ENCODE results near the gene GPR162.
"Not testable (repeated sequence)": the region's sequence is repeated elsewhere in the genome, so short reads cannot be mapped to it uniquely, and the experiment has no call there.

Gene GPR162

DNA sequence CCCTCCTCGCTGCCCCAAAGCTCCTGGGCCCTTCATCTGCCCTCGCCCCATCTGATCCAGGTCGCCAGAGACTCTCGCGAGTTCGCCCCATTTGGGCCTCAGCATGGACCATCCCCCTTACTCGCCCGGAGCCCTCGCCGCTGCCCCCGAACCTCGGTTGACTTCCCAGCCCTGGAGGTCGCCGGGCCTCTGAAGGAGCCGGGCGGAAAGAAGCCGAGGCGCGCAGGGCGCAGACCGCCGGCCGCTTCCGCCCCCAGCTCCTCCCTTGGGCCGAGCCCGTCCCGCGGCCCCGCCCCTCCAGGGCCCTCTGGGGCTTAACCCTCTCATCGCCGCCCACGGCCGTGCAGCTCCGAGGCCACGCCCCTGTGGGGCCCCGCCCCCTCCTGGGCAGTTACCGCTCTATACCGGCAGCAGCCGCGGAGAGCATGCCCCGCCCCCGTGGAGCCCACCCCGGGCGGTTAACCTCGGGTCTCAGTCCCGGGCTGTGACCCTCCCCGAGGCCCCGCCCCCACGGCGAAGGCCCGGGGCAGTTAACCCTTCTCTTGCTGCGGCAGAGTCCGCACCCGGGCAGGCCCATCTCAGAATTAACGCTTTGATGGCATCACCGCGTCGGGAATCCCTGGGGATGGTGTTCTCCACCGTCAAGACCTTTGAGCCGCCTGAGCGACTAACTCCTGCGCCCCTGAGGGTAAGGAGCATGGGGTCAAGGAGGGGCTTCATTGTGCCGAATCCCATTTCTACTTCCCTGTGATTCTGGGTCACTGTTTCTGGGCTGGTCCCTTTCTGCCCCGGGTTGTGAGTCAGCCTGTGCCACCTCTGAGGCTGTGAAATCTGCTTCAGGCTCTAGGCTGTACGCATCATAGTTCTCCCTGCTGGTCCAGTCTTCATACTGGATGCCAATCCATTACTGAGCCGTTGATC lies 51.7 kb downstream of the GPR162 start, which contains the start of gene SPSB2:
SPSB2 (minus strand) TSS at position 210 of the 921 bp plus-strand sequence. CDS start 402 bp downstream, outside the sequence.
- peak; percentile 98 for DNase-seq (ENCODE audit: low spot score)

DNA sequence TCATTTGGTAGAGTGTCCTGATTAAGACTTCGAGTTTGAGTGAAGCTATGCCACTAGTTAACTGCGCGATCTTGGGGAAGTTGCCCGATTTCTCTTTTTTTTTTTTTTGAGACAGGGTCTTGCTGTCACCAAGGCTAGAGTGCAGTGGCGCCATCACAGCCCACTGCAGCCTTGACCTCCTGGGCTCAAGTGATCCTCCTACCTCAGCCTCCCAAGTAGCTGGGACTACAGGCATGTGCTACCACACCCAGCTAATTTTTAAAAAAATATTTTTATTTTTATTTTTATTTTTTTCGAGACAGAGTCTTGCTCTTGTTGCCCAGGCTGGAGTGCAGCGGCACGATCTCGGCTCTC lies 52.4 kb downstream of the GPR162 start:
- DNase-seq (ENCODE audit: low spot score) = not testable (repeated sequence)

Data from SW480 (cell line).